CD14-positive monocyte (primary cell): ENCODE data around the gene RPL10L. TPM values are rescaled to one million over a fixed set of nuclear protein-coding genes. Genes with fewer than 3 reads are reported as not detected.
A peak's percentile ranks its signal among the peaks of the same experiment; 100 is the strongest.

ENCODE experiments used
- DNase-seq, 3 donors: peaks; one replicate each; pipeline ENCODE4 v3.0.0-alpha.2; 2011 to 2022
- H2AFZ ChIP-seq: 2 replicates; pipeline ENCODE4 v1.6.0; 2012; ENCODE audit warnings: mild to moderate bottlenecking, low read depth, low read length, inconsistent platforms; ENCODE audit not compliant: insufficient read depth, poor library complexity, severe bottlenecking
- H3K27ac ChIP-seq, 2 donors: 1 replicate in 1 of 2; 2 replicates in 1 of 2; pipeline ENCODE4 v1.5.1; 2012 to 2013; ENCODE audit warnings: low read length in 2 of 2, control low read depth in 1 of 2, inconsistent platforms in 1 of 2, low read depth in 1 of 2, mild to moderate bottlenecking in 1 of 2
- H3K27me3 ChIP-seq, 2 donors: one replicate each; pipeline versions ENCODE4 v1.6.0 to v1.6.1; 2011 to 2013; ENCODE audit warnings: low read length in 2 of 2; ENCODE audit not compliant: control insufficient read depth in 2 of 2, insufficient read depth in 2 of 2
- H3K36me3 ChIP-seq, 2 donors: replicated peaks in 1 of 2; 1 replicate in 1 of 2; 2 replicates in 1 of 2; pipeline versions ENCODE4 v1.5.1 to v1.6.1; 2012 to 2013; ENCODE audit warnings: low read length in 2 of 2, control low read depth in 1 of 2, inconsistent platforms in 1 of 2, mild to moderate bottlenecking in 1 of 2; ENCODE audit not compliant: insufficient read depth in 2 of 2, control insufficient read depth in 1 of 2
- H3K4me1 ChIP-seq, 2 donors: 1 replicate in 1 of 2; 2 replicates in 1 of 2; pipeline versions ENCODE4 v1.5.1 to v1.6.1; 2012 to 2013; ENCODE audit warnings: low read length in 2 of 2, control low read depth in 1 of 2, inconsistent platforms in 1 of 2, mild to moderate bottlenecking in 1 of 2, moderate library complexity in 1 of 2; ENCODE audit not compliant: insufficient read depth in 2 of 2, control insufficient read depth in 1 of 2
- H3K4me2 ChIP-seq: replicated peaks from 2 replicates; pipeline ENCODE3; 2012; ENCODE audit warnings: low read length, moderate library complexity, mild to moderate bottlenecking; ENCODE audit not compliant: poor library complexity, severe bottlenecking; ENCODE audit errors: extremely low read depth
- H3K4me3 ChIP-seq, 3 experiments: fragments of 200-600 bp in 1 of 3; sonication (generic) in 1 of 3; replicated peaks in 1 of 3; 1 replicate in 2 of 3; 2 replicates in 1 of 3; pipeline ENCODE4 v1.5.1; 2011 to 2013; ENCODE audit warnings: low read length in 3 of 3, mild to moderate bottlenecking in 3 of 3, control low read depth in 2 of 3, low read depth in 2 of 3, inconsistent platforms in 1 of 3, moderate library complexity in 1 of 3
- H3K79me2 ChIP-seq: 2 replicates; pipeline ENCODE4 v1.6.0; 2012; ENCODE audit warnings: mild to moderate bottlenecking, control low read depth, inconsistent platforms, low read length, moderate library complexity; ENCODE audit not compliant: insufficient read depth
- H3K9ac ChIP-seq: 2 replicates; pipeline ENCODE4 v1.6.0; 2017; ENCODE audit warnings: low read length, mild to moderate bottlenecking; ENCODE audit not compliant: insufficient read depth, poor library complexity, severe bottlenecking
- H3K9me3 ChIP-seq, 2 donors: replicated peaks in 1 of 2; 1 replicate in 1 of 2; 2 replicates in 1 of 2; pipeline versions ENCODE4 v1.5.1 to v1.6.1; 2012 to 2013; ENCODE audit warnings: low read length in 2 of 2, control low read depth in 1 of 2; ENCODE audit not compliant: control insufficient read depth in 1 of 2, insufficient read depth in 1 of 2
- H4K20me1 ChIP-seq: 2 replicates; pipeline ENCODE4 v1.6.0; 2012; ENCODE audit warnings: mild to moderate bottlenecking, low read length, control low read depth, moderate library complexity; ENCODE audit not compliant: insufficient read depth
- H3K27ac Mint-ChIP-seq, 7 donors: one replicate each; pipeline ENCODE4 v1.8.0; 2020; ENCODE audit warnings: mild to moderate bottlenecking in 7 of 7, mixed read lengths in 7 of 7, moderate library complexity in 6 of 7, inconsistent platforms in 2 of 7
- H3K27me3 Mint-ChIP-seq, 3 donors: one replicate each; pipeline ENCODE4 v1.8.0; 2021 to 2022; ENCODE audit warnings: low read depth in 3 of 3, mild to moderate bottlenecking in 3 of 3, mixed read lengths in 3 of 3, moderate library complexity in 3 of 3, inconsistent platforms in 1 of 3
- H3K36me3 Mint-ChIP-seq, 2 donors: one replicate each; pipeline ENCODE4 v1.8.0; 2020; ENCODE audit warnings: mixed read lengths in 2 of 2, inconsistent platforms in 1 of 2, mild to moderate bottlenecking in 1 of 2
- H3K4me1 Mint-ChIP-seq: one replicate; pipeline ENCODE4 v1.8.0; 2020; ENCODE audit warnings: mild to moderate bottlenecking, mixed read lengths
- H3K4me3 Mint-ChIP-seq, 2 donors: one replicate each; pipeline ENCODE4 v1.8.0; 2020; ENCODE audit warnings: mild to moderate bottlenecking in 2 of 2, mixed read lengths in 2 of 2, moderate library complexity in 1 of 2
- H3K9me3 Mint-ChIP-seq, 7 donors: one replicate each; pipeline ENCODE4 v1.8.0; 2020 to 2022; ENCODE audit warnings: mixed read lengths in 7 of 7, mild to moderate bottlenecking in 6 of 7, moderate library complexity in 6 of 7, inconsistent platforms in 2 of 7
- CTCF ChIP-seq: fragments of 200-600 bp; IDR thresholded peaks from one replicate; pipeline ENCODE4 v1.8.0; 2022; ENCODE audit warnings: antibody characterized with exemption, mild to moderate bottlenecking
- intact Hi-C, 2 donors: fragments of 100-400 bp; cut with micrococcal nuclease; formaldehyde crosslinking; loops; one replicate each; pipeline versions ENCODE4 v1.15.0 to v1.15.1; 2023
- polyA plus RNA-seq, 3 donors: library from polyadenylated mRNA; depleted of rRNA in 1 of 3; unstranded in 2 of 3; stranded (reverse) in 1 of 3; fragments of 300-500 nt in 2 of 3; fragments of >200 nt in 1 of 3; fragmentation: Illumina TruSeq in 2 of 3; gene quantifications; 1 replicate in 2 of 3; 2 replicates in 1 of 3; pipeline ENCODE4 v1.2.3, GENCODE V29; 2012 to 2021

Gene RPL10L
- polyA plus RNA-seq, 3 donors: not detected

- Histone ChIP-seq H2AFZ (no peak overlapping the region), H3K9me3 (peaks cover 0 to 12% of the 10 kb centered on the region in 2 donors), H4K20me1 (no peaks in the 10 kb centered on the region), H3K79me2 (no peaks in the 10 kb centered on the region), H3K27ac (no peak overlapping the region), H3K4me2 (no peak overlapping the region), H3K27me3 (no peaks in the 10 kb centered on the region), H3K36me3 (no peaks in the 10 kb centered on the region), H3K4me1 (no peaks in the 10 kb centered on the region), H3K9ac (no peak overlapping the region), H3K4me3 (no peak overlapping the region)
- H3K9me3 Mint-ChIP-seq: peaks cover 0 to 10% (median 2%) of the 10 kb centered on the region in 7 donors
- intact Hi-C loops: no loop called here
- no peaks in the 10 kb centered on the region for H3K27me3 Mint-ChIP-seq
- peaks cover 1% of the 10 kb centered on the region for H3K4me1 Mint-ChIP-seq
- no peak for TF ChIP-seq CTCF
- H3K27ac Mint-ChIP-seq: no peak overlapping the region
- H3K36me3 Mint-ChIP-seq: no peaks in the 10 kb centered on the region
- H3K4me3 Mint-ChIP-seq: no peak overlapping the region
- DNase-seq: peak in 1 of 3 donors; percentile 14
These were observed 1.6 kb upstream of the RPL10L start for GRCh38 chr14:46653031-46653755.

- Histone ChIP-seq H3K9ac (no peak overlapping the region), H3K4me1 (no peaks in the 10 kb centered on the region), H3K27ac (no peak overlapping the region), H3K9me3 (peaks cover 0 to 10% of the 10 kb centered on the region in 2 donors), H2AFZ (no peak overlapping the region), H3K4me2 (no peak overlapping the region), H3K79me2 (no peaks in the 10 kb centered on the region), H4K20me1 (no peaks in the 10 kb centered on the region), H3K36me3 (no peaks in the 10 kb centered on the region), H3K27me3 (no peaks in the 10 kb centered on the region), H3K4me3 (no peak overlapping the region)
- TF ChIP-seq CTCF: no peak
- Mint-ChIP-seq H3K27ac (no peak overlapping the region), H3K27me3 (no peaks in the 10 kb centered on the region), H3K4me3 (no peak overlapping the region), H3K9me3 (peaks cover 0 to 9% (median 2%) of the 10 kb centered on the region in 7 donors), H3K4me1 (no peaks in the 10 kb centered on the region), H3K36me3 (no peaks in the 10 kb centered on the region)
- intact Hi-C loops: no loop called here
- DNase-seq: no peak
These were observed 4.8 kb downstream of the RPL10L start for GRCh38 chr14:46646796-46647195.
